ENCODE measurements around the gene PIK3C2G.

Gene PIK3C2G

GRCh38 chr12:18345021-18345735 is 83.9 kb downstream of the PIK3C2G start:
- FAIRE-seq = no peak

DNA sequence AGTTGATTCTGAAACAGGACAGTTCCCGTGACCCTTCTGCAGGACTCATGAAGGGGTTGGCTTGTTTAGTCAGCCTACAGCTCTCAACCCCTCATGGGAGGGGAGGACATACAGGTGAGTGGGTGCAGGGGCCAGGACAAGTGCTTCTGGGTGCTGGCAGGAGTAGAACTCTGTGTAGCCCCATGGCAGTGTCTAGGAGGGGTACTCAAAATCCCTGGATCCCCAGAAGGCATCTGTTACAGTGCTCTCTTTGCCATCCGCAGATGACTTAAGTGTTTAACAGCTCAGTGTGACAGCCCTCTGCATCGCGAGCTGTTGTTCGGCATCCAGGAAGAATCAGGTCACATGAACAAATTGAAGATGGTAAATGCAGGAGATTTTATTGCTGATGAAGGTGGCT is 91.0 kb downstream of the PIK3C2G start:
- FAIRE-seq = no peak

DNA sequence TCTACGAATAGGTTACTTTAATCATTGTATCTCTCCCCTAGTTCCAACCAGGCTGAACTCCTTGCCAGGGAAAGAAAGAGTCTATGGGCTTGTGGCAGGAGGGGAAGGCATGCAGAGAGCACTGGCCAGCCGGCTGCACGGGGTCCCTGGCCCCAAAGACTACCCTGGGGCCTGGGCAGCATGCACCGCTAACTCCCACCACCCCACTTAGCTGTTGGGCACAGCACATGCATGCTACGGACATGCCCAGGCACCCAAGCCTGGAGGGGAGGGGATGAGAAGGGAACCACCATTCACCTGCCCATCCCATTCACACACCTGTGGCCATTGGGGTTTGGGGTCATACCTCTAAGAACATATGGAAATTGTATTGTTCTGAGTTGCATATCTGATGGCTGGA is 94.1 kb downstream of the PIK3C2G start:
- FAIRE-seq = no peak

DNA sequence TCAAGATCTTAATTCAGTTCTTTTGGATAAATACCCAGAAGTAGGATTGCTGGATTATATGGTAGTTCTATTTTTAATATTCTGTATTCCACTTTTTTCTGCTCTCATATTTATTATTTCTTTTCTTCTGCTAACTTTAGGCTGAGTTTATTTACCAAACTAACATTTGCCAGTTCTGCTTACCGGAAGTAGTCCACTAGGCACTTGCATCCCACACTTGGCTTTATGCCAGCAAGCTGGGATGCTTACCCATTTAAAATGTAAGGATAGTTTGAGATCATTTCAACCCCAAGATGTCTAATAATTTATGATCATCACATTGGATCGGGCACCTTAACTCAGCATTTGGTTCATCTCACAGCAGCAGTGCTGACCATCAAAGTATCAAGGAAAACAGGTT is 96.8 kb downstream of the PIK3C2G start:
- no peak for FAIRE-seq

- no peak for FAIRE-seq
Measured at GRCh38 chr12:18358930-18359329, 97.6 kb downstream of the PIK3C2G start.

DNA sequence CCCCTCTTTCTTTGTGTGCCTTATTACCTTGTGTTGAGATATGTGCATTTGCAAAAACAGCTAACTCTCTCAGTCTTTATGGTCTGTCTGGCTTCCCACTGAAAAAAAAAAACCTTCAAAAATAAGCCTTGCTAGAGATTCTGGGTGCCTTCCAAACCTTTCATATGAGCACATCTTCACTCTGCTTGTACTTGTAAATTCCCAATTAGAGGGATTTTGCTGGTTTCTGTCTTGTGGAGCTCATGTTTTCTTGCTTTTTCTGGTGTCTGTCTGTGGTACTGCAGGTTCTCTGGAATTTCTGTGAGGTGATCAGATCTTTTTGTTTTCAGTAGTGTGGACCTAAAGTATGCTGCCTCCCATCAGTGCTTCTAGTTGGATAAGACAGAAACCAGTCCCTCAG is 100.1 kb downstream of the PIK3C2G start:
- no peak for FAIRE-seq

GRCh38 chr12:18363321-18363720 is 102.0 kb downstream of the PIK3C2G start:
- no peak for FAIRE-seq

- FAIRE-seq = no peak
Measured at GRCh38 chr12:18368594-18368993, 107.3 kb downstream of the PIK3C2G start.

DNA sequence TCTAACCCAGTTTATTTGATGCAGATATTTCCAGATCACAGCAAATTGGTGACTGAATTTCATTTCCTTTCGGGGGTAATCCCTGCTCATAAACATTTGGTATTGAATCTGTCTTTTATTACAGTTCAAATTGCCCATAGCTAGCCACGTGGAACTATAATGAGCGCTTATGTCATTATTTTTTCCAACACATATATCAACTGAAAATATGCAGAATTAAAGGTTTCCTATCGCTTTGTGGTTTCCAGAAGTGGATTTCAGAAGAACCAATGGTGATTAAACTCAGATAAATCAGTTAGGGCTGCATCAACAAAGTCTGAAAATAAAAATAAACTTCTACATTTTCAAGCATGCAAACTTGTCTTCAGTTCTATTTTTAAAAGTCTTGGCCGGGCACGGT is 111.9 kb downstream of the PIK3C2G start:
- no peak for FAIRE-seq

GRCh38 chr12:18375131-18375530 is 113.8 kb downstream of the PIK3C2G start:
- no peak for FAIRE-seq

GRCh38 chr12:18375583-18375982 is 114.3 kb downstream of the PIK3C2G start:
- no peak for FAIRE-seq

DNA sequence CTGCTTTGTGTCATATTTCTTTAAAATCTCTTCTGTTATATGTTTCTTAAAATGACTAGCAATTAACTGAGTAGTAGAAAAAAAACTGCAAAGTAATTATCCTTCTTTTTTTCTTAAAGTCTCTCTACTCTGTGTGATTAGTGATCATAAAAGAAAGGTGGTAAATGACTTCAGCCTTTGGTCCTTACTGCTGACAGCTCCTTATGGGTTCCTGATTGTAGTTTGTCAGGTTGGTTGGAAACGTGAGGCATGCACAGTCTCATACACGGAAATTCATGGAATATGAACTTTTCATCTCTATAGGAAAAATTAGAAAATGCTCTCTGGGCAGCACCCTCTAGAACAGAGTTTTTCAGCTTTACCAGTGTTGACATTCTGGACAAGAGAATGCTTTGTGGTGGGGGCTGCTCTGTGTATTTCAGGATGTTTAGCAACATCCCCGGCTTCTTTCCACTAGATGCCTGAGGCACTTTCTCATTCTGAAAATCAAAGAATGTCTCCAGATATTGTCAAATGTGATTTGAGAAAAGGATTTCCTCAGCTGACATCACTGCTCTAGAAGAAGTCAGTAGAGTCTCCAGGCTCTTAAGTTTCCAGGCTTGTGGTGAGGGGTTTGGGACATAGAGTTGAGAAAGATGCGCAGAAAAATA is 121.0 kb downstream of the PIK3C2G start:
- FAIRE-seq = no peak

- FAIRE-seq = no peak
Measured at GRCh38 chr12:18383203-18383602, 121.9 kb downstream of the PIK3C2G start.

DNA sequence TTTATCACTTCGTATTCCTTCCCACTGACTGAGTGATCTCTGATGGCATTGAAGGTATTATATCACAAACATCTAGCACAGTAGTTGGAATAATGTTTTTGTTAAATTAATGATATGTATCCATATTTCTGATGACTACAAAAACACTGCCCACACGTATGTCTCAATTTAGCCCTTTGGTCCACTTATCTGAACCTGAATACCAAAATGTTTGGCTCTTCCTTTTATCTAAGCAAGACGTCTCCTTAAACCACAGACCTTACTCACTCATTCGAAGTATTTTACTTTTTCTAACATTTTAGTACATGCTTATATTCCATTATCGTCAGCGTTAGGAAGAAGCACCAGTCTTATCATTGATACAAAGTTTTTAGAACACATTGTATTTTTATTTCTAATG is 126.4 kb downstream of the PIK3C2G start:
- FAIRE-seq = no peak

- FAIRE-seq = no peak
Measured at GRCh38 chr12:18389820-18390219, 128.5 kb downstream of the PIK3C2G start.

DNA sequence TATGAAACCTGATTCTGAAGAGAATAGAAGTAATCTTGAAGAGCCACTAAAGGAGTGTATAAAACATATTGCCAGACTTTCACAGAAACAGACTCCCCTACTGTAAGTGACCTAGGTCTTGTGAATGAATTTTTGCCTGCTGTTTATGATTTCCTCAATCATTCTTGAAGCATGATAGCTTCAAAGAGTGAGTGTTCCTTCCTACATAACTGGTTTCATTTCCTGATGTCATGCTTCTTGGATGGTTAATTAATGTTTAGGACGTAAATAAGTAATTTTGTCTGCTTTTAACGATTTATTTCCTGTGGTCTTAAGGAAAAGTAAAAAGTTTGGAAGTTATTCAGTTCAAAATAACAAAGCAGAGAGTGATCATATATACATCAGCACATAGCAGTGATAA is 129.8 kb downstream of the PIK3C2G start:
- FAIRE-seq = no peak

DNA sequence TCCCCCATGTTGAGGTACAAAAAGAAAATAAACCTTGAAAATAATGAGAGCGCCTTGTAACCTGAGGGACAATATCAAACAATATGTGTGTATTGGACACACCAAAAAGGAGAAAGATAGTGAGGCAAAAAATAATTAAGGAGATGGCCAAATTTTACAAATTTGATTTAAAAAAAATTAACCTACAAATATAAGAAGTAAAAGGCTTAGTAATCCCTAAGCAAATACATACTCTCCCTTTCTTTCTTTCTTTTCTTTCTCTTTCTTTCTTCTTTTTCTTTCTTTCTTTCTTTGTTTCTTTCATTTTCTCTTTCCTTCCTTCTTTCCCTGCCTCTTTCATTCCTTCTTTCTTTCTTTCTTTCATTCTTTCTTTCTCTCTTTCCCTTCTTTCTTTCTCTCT is 133.4 kb downstream of the PIK3C2G start:
- no peak for FAIRE-seq

- no peak for FAIRE-seq
Measured at GRCh38 chr12:18400186-18400585, 138.9 kb downstream of the PIK3C2G start.

- no peak for FAIRE-seq
Measured at GRCh38 chr12:18402872-18403611, 141.7 kb downstream of the PIK3C2G start.

GRCh38 chr12:18411453-18411852 is 150.1 kb downstream of the PIK3C2G start:
- no peak for FAIRE-seq

DNA sequence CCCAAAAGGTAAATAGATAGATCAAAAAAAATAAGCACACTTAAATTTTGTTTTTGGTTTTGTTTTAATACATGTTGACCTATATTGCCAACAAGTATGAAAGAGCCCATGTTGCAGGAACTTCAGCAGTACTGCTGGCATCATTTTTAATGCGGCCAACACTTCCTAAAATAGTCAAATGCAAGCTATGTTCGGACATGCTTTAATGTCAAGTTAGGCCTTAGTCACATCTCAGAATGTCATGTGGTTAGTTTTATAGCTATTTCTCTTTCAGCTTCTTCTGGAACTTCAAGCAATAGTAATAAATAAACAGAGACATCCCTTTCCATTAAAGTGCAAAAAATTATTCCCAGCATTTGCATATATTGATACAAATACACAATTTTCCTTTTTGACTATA is 153.4 kb downstream of the PIK3C2G start:
- no peak for FAIRE-seq

DNA sequence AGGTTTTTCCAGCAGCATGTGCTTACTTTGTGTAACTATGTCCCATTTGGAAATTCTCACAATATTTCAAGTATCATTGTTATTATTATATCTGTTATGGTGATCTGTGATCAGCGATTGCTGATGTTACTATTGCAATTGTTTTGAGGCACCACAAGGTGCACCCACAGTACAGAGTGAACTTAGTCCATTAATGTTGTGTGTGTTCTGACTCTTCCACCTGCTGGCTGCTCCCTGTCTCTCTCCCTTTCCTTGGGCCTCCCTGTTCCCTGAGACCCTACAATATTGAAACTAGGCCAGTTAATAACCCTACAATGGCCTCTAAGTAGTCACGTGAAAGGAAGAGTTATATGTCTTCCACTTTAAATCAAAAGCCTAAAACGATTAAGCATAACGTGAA is 153.9 kb downstream of the PIK3C2G start:
- FAIRE-seq = no peak

DNA sequence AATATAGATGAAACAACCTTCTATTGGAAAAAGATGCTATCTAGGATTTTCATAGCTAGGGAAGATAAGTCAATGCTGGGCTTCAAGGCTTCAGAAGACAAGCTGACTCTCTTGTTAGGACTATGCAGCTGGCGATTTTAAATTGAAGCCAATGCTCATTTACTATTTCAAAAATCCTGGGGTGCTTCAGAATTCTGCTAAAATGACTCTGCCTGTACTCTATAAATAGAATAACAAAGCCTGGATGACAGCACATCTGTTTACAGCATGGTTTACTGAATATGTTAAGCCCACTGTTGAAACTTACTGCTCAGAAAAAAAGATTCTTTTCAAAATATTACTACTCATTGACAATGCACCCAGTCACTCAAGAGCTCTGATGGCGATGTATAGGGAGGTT is 155.1 kb downstream of the PIK3C2G start:
- FAIRE-seq = no peak

DNA sequence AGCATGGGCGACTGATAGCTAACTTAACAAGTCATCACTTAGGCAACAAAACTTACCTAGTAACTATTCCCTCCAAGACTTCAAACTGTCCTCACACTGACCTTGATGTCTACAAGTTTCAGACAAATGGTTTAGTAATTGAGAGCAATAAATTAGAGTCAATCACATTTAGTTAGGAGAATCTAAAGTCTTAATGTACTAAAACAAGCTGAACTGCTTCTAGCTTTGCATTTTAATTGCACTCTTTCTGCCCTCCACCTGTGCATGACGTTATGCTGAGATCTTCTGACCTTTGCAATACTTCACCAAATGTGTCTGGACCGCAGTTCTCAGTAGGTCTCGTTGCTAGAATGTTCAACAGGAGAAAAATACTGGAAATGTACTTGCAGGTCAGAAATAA is 158.0 kb downstream of the PIK3C2G start:
- no peak for FAIRE-seq

All from A204.1 (cell line).